CD4-positive, alpha-beta T cell treated with Interleukin-15 for 4 hours (primary cell): Measurements from ENCODE around the gene NDUFAF2.
"Not testable (repeated sequence)": the region's sequence is repeated elsewhere in the genome, so short reads cannot be mapped to it uniquely, and the experiment has no call there.

Experiments used
- DNase-seq: peaks from one replicate; pipeline ENCODE4 v3.0.0-alpha.2; 2020; ENCODE audit warnings: low spot score

Gene NDUFAF2, protein sequence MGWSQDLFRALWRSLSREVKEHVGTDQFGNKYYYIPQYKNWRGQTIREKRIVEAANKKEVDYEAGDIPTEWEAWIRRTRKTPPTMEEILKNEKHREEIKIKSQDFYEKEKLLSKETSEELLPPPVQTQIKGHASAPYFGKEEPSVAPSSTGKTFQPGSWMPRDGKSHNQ

DNA sequence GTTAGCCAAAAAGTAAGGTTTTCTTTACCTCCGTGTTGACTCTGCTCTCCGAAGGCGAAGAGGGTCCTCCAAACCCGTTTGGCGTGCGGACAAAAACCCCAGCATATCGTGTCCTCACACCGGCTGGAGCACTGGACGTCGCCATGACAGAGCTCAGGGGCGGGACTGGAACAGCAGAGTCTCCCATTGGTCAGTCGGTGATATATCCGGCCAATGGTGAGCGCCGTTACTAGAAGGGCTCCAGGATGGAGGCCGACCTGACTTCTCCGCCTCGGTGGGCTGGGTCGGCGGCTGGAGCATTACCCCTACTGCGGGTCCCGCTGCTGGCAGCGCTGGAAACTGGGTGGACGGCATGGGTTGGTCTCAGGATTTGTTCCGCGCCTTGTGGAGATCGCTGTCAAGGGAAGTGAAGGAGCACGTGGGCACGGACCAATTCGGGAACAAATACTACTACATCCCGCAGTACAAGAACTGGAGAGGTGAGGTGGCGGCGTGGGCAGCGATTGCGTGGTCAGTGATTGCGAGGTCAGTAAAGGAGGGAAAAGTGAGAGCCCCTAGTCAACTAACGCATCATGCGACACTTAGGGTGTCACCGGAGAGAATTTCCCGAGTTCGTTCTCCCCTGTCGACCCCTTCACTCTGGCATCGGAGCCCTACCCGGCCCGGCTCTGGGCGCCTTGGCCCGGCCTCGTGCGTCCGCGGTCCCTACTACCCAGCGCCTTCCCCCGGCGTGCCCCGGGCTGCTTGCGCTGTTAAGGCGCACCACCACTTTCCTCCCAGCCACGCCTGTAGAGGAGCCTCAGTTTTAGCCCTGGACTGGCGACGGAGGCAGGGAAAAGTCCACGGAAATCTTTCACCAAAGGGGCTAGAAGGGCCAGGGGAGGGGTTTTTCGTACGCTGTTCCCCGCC, at the start of gene NDUFAF2, which contains the start of gene ERCC8:
NDUFAF2 (plus strand) TSS at position 302 of the 909 bp plus-strand sequence; CDS start at position 353, 51 bp downstream.
ERCC8 (minus strand) TSS at position 167 of the 909 bp plus-strand sequence; CDS start at position 105, 62 bp downstream.
- peak; percentile 91 for DNase-seq

DNA sequence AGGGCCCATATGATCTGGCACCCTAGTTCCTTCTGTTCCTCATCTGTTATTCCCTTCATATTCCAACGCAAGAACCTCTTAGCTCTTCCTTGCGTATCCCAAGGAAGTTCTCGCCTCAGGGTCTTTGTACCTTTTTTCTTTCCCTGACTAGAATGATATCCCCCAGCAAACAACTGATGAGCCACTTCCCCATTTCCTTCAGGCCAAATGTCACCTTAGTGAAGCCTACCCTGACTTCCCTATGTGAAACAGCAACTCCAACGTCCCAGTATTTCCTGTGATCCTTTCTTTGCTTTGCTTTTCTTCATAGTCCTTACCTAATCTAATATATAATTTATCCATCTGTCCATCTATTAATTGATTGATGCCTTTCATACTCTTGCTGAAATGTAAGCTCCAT, 48.0 kb upstream of the NDUFAF2 start:
- DNase-seq = no peak

DNA sequence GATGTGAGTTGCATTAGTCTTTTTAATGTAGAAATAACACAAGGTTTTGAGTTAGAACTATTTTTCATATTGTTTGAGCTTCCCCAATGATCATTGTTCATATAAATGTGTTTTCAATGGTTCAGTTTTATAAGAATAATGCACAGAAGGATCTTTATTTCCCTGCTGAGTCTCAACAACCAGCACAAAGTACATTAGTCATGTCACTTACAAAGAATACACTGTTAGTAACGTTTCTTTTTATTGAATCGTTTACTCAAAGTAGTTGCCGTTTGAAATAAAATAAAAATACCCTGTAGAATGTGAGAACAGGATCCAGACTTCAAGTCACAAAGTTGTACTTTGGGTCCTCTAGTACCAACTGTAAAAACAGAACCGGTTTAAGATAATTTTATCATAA, 41.6 kb upstream of the NDUFAF2 start:
- no peak for DNase-seq

DNA sequence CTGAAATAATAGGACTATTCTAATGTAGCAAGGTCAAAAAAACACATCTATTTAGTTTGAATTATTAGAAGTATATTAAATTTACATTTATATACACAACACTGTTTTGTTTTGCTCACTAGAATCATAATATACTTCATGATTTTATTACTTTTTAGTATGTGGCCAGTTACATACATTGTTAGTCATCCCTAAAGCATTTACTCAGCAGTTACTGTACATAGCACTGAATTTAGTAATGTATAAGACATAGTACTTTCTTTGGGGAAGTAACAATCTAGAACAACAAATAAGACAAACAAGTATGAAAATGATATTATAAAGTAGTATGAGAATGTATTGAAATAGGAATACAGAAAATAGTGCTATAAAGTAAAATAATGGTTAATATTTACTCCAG, 28.4 kb upstream of the NDUFAF2 start:
- no peak for DNase-seq

DNA sequence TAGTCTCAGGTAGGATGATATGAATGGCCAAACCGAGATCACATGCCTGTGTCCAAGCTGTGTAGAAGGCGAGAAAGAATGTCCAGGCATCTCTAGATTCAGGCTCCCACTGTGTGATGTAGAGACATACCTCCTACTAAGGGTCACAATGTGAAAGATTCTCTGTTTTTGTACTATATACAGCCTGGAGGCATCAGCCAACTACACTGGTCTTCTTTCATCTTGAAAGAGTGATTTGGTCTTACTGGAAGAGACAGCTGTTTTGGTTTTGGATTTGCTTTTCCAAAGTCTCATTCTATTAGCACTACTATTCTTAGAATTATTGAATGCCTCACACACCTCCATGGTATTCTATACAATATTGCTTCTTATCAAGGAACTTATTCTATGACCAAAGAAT, 26.5 kb upstream of the NDUFAF2 start:
- DNase-seq = no peak

DNA sequence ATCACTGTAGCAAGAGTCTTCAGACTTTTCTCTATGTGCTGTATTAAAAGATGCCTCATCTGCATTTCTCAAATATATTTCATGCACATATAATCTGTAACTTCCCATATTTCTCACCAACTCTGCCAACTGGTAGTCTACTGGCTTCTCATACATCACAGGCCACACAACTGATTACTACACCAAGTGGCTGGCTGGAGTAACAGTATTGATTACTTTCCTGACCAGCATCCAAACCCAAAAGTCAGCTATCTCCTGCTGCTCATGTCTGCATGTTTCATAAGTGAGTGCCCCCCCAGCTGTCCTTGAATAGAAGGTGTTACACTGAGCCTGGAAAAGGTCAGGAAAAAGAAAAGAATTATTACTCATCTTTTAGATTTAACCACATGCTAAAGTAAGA, 17.6 kb upstream of the NDUFAF2 start:
- no peak for DNase-seq

DNA sequence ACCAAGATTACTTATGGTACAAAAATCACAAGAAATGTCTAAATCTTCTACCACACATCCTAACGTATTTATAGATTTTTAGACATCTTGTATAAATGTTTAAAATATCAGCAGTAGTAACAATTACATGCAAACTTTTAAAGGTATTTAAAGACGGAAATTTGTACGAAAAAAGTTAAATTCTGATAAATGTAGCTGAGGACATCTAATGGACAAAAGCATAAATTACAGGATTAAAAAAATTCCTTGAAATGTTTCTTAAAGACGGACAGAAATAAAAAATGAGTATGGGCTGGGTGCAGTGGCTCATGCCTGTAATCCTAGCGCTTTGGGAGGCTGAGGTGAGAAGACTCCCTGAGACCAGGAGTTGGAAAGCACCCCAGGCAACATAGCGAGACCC, 16.0 kb upstream of the NDUFAF2 start:
- DNase-seq = no peak

DNA sequence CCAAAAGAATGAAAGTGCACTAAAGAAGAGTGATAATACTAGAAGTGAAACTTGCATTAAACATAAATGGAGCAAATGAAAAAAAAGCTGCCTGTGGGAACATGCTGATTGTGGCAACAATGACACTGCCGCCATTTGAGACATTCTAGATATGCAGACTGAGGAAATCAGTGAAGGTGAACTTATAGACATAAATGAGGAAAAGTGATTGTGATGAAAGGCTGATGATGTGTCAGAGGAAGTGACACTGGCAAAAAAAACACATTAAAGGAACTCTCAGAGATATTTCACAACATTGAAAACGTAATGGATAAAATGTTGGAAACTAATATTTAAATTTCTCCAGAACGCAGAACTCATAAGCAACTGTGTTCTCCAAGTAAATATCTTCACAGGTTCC, 1.4 kb upstream of the NDUFAF2 start:
- DNase-seq = no peak

DNA sequence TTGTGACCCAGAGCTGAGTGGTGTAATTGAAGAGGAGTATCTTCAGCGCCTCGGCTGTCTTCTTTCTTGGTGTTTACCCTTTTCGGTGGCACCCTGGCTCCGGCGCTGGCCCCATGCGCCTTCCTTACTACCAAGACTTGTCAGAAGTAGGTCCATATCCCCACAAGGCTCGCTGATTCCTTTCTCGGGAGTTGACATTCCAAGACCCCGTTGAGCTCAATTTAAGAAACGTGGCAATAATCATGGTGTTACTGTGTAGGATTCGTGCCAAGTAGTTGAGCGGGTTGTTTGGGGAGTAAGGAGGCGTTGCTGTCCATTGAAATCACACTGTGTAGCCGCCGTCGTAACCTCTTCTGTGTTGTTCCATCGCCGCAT, 795 bp downstream of the NDUFAF2 start:
- no peak for DNase-seq

DNA sequence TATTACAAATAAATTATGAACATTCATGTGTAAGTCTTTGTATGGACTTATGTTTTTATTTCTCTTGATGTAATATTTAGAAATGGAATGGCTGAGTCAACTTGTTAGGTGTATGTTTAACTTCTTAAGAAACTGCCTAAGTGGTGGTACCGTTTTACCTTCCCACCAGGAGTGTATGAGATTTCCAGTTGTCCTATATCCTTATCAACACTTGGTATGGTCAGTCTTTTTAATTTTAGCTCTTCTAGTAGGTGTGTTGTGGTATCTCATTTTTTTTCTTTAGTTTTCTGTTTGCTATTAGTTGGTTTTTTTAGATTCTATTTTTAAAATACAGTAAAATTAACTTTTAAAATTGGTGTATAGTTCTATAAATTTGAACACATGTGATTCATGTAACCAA, 3.7 kb downstream of the NDUFAF2 start:
- no peak for DNase-seq

DNA sequence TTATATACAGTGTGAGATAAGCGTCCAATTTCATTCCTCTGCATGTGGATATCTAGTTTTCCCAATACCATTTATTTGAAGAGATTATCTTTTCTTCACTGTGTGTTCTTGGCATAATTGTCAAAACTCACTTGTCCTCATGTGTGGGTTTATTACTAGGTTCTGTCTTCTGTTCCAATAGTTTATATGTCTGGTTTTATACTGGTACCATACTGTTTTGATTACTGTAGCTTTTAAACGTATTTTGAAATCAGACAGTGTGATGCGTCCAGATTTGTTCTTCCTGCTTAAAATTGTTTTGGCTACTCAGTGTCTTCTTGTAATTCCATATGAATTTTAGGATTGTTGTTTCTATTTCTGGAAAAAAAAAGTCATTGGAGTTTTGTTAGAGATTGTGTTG, 10.2 kb downstream of the NDUFAF2 start:
- no peak for DNase-seq

DNA sequence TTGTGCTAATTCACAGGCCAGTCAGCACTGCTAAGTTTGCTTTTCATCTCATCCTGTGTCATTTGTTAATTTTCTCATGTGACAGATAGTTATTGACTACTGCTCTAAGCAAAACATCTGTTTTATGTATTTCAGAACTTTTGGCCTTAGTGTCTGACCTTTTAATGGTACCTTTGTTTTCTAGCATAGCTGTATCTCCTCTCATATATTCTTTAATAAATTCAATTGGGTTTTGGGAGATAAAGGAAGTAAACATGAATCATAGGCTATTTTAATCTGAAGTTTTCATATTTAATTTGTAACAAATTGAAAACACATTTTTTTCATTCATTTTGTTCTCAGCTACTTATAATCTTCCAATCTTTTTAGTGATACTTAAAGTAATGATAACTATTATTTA, 13.1 kb downstream of the NDUFAF2 start:
- no peak for DNase-seq

DNA sequence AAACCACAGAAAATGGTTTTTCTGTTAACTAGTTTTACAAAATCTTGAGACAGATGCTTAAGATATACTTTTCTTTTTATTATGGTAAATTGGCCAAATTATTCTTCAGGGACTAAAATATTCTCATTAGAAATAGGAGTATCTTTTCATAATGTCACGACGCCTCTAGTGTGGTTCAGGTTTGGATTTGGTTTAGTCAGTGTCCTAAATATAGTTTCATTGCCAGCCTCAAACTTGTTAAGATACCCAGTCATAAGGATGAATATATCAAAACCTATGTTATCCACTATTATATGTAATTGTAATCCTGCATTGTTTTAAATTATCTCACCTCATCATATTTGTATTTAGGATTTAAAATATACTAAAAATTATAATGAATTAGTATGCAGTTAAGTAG, 13.7 kb downstream of the NDUFAF2 start:
- no peak for DNase-seq

DNA sequence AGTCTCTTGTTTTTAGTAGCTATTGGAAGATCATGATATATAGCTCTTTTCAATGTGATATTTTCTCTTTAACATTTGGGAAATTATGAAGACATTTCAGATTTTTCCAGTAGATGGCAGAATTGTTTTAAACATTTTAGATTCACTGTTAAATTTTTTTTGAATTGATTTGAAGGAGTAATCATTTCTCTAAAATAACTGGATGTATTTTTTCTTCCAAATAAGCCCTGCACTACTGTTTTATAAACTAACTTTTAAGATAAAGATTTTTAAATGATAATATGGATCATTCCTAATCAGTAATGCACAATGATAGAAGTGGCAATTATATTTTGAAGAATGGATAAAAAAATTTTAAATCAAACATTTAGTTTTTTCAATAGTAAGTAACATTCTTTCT, 14.2 kb downstream of the NDUFAF2 start:
- DNase-seq = peak; percentile 13

DNA sequence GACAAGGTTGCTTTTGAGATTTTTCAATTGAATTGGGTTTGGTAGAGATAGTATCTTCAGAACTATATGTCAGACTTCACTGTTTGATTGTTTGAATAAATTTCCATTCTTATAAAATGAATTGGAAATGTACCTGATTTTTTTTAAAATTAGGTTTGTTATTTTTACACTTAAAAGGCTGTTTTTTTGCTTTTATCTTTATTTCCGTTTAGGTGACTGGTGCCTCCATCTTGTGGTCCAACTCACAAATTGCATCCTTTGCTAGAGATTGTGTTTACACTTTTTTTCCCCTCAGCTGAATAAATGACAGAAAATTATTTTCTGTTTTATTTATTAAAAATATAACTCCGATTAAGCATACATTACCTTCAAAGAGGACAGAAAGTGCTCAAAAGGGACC, 15.6 kb downstream of the NDUFAF2 start:
- peak; percentile 10 for DNase-seq

DNA sequence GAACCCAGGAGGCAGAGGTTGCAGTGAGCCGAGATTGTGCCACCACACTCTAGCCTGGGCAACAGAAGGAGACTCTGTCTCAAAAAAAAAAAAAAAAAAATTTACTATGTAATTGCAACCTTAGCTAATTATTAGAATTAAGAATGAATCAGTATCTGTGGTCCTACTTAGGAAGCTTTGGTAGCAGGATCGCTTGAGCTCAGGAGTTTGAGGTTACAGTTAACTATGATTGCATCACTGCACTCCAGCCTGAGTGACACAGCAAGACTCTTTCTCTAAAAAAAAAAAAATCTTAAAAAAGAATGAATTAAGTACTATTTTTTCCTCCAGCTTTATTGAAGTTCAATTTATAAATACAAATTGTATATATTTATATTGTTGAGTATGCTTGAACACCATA, 16.7 kb downstream of the NDUFAF2 start:
- DNase-seq = no peak

DNA sequence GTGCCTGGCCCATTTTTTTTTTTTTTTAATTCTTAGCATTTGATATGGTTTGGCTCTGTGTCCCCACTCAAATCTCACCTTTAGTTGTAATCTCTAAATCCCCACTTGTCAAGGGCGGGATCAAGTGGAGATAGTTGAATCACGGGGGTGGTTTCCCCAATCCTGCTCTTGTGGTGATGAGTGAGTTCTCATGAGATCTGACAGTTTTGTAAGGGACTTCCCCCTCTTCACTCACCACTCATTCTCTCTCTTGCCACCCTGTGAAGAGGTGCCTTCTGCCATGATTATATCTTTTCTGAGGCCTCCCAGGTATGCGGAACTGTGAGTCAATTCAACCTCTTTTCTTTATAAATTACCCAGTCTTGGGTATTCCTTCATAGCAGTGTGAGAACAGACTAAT, 27.2 kb downstream of the NDUFAF2 start:
- DNase-seq = no peak

DNA sequence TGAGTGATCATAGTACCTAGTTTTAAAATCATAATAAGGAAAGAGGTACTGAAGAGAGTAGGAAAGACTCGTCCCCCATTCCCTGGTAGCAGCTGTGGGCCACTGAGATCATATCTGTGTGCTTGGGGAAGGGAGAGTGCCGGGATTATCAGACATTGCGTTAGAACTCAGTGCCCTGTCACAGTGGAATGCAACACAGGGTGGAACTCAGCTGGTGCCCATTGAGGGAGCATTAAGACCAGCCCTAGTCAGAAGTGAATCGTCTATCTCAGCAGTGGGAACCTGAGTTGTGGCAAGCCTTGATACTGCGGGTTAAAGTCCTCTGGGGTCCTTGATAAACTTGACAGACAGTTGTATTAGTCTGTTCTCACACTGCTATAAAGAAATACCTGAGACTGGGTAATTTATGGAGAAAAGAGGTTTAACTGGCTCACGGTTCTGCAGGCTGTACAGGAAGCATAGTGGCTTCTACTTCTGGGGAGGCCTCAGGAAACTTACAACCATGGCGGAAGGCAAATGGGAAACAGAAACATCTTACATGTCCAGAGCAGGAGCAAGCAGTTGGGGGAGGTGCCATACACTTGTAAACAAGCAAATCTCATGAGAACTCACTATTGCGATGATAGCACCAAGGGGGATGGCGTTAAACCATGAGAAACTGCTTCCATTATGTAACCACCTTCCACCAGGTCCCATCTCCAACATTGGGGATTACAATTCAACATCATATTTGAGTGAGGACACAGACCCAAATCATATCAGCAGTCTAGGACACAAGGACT, 33.1 kb downstream of the NDUFAF2 start:
- no peak for DNase-seq

DNA sequence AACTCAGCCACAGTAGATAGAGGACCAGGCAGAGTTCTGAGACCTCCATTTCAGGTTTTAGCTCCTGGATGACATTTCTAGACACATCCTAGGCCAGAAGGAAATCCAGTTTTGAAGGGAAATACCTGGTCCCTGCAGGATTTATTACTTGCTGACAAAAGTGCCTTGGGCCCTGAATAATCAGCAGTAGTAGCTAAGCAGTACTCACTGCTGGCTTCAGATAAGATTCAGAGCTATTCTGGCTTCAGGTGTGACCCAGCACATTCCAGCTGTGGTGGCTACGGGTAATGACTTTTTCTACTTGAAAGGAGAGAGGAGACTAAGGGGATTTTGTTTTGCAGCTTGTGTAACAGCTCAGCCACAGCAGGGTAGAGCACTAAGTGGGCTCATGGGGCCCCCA, 34.0 kb downstream of the NDUFAF2 start:
- no peak for DNase-seq

DNA sequence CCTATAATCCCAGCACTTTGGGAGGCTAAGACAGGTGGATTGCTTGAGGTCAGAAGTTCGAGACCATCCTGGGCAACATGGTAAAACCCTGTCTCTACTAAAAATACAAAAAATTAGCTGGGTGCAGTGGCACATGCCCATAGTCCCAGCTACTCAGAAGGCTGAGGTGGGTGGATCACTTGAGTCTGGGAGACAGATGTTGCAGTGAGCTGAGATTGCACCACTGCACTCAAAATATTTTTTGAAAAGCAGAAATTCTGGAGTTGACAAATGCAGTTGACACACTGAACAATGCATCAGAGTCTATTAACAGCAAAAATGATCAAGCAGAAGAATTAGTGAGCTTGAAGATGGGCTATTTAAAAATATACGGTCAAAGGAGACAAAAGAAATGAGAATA, 35.5 kb downstream of the NDUFAF2 start:
- DNase-seq = no peak

DNA sequence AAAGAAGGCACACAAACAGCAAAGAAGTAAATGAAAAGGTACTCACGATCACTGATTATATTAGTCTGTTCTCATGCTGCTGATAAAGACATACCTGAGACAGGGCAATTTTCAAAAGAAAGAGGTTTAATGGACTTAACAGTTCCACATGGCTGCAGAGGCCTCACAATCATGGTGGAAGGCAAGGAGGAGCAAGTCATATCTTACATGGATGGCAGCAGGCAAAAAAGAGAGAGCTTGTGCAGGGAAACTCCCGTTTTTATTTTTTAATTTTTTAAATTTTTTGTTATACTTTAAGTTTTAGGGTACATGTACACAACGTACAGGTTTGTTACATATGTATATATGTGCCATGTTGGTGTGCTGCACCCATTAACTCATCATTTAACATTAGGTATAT, 37.1 kb downstream of the NDUFAF2 start:
- not testable (repeated sequence) for DNase-seq

DNA sequence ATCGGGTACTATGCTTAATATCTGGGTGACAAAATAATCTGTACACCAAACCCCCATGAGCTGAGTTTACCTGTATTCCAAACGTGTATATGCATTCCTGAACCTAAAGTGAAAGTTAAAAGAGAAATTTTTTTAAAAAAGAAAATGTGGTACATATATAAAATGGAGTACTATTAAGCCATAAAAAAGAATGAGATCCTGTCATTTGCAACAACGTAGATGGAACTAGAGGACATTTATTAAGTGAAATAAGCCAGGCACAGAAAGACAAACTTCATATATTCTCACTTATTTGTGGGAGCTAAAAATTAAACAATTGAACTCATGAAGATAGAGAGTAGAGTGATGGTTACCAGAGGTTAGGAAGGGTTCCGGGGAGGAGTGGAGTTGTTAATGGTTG, 44.8 kb downstream of the NDUFAF2 start:
- no peak for DNase-seq

DNA sequence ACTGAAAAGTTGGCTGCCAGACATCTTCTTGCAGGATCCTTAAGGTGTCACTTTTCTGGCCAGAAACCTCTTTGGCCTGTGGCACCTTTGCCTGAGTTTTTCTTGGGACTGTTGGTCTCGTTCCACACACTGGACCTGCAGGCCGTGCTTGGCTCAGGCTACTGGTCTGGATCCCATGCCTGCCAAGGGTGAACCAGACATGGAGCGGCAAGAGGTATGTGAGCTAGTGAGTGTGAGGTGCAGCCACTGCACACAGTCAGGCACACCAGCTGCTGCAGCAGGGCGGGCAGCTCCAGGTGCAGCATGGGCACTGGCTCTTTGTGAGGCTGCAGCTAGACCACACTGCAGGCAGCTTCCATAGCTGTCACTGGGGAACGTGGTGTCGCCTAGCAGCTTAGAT, 47.9 kb downstream of the NDUFAF2 start:
- DNase-seq = no peak
